HG02981 (cell line): ENCODE data around the gene SLC12A5.

Source experiments
- ATAC-seq: cut with Tn5 transposase; IDR thresholded peaks from one replicate; pipeline ENCODE4 v1.9.1; 2021; ENCODE audit warnings: mild to moderate bottlenecking, moderate library complexity; ENCODE audit not compliant: unreplicated experiment

Gene SLC12A5

GRCh38 chr20:46025376-46025783 lies 3.6 kb upstream of the SLC12A5 start:
- no peak for ATAC-seq

GRCh38 chr20:46027245-46027853 lies 1.7 kb upstream of the SLC12A5 start:
- ATAC-seq: no peak

GRCh38 chr20:46028110-46028509 lies 905 bp upstream of the SLC12A5 start:
- ATAC-seq: no peak

GRCh38 chr20:46030284-46031013 lies 1.4 kb downstream of the SLC12A5 start:
- ATAC-seq: no peak

- ATAC-seq: no peak
Observed at GRCh38 chr20:46031014-46031569, 2.1 kb downstream of the SLC12A5 start.

- no peak for ATAC-seq
Observed at GRCh38 chr20:46031701-46032254, 2.8 kb downstream of the SLC12A5 start.

- ATAC-seq: no peak
Observed at GRCh38 chr20:46034039-46034438, 5.0 kb downstream of the SLC12A5 start.

- no peak for ATAC-seq
Observed at GRCh38 chr20:46035253-46035652, 6.2 kb downstream of the SLC12A5 start.

GRCh38 chr20:46035713-46036112 lies 6.7 kb downstream of the SLC12A5 start:
- ATAC-seq: no peak

GRCh38 chr20:46036370-46036769 lies 7.4 kb downstream of the SLC12A5 start:
- no peak for ATAC-seq

- no peak for ATAC-seq
Observed at GRCh38 chr20:46037036-46037435, 8.0 kb downstream of the SLC12A5 start.

- ATAC-seq: no peak
Observed at GRCh38 chr20:46040902-46041535, 12.0 kb downstream of the SLC12A5 start.

- ATAC-seq: no peak
Observed at GRCh38 chr20:46043556-46043955, 14.5 kb downstream of the SLC12A5 start.

- no peak for ATAC-seq
Observed at GRCh38 chr20:46044896-46045295, 15.9 kb downstream of the SLC12A5 start.

- ATAC-seq: no peak
Observed at GRCh38 chr20:46046588-46047310, 17.7 kb downstream of the SLC12A5 start.

GRCh38 chr20:46047821-46048220 lies 18.8 kb downstream of the SLC12A5 start:
- ATAC-seq: no peak

GRCh38 chr20:46049190-46049589 lies 20.2 kb downstream of the SLC12A5 start:
- no peak for ATAC-seq

- no peak for ATAC-seq
Observed at GRCh38 chr20:46049815-46050214, 20.8 kb downstream of the SLC12A5 start.

GRCh38 chr20:46050444-46050843 lies 21.4 kb downstream of the SLC12A5 start:
- no peak for ATAC-seq

- ATAC-seq: no peak
Observed at GRCh38 chr20:46050885-46051284, 21.9 kb downstream of the SLC12A5 start.
